GM12873 (cell line): ENCODE results near the gene NCAPH2.

Source experiments
- TF ChIP-seq, protein P1 (sequence below): IDR thresholded peaks from 2 replicates; pipeline ENCODE4 v1.5.1; 2012; ENCODE audit warnings: low read depth, mild to moderate bottlenecking, moderate library complexity, low read length, control low read depth; ENCODE audit not compliant: insufficient read depth; ENCODE audit errors: missing control alignments

NCAPH2 gene

DNA sequence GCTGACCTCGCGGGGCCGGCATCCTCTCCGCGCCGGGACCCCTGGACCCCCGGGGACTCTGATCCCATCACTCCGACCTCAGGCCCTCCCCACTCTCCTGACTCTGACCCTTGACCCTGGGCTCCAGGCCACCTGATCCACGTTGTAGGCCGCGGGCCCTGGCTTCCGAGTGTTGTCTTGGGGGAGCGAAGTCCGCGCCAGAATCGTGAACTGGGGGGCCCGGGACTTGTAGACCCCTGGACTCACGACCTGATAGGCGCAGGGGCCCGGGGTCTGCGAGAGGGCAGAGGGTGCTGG lies 22.5 kb downstream of the NCAPH2 start:
- TF ChIP-seq, protein P1, sequence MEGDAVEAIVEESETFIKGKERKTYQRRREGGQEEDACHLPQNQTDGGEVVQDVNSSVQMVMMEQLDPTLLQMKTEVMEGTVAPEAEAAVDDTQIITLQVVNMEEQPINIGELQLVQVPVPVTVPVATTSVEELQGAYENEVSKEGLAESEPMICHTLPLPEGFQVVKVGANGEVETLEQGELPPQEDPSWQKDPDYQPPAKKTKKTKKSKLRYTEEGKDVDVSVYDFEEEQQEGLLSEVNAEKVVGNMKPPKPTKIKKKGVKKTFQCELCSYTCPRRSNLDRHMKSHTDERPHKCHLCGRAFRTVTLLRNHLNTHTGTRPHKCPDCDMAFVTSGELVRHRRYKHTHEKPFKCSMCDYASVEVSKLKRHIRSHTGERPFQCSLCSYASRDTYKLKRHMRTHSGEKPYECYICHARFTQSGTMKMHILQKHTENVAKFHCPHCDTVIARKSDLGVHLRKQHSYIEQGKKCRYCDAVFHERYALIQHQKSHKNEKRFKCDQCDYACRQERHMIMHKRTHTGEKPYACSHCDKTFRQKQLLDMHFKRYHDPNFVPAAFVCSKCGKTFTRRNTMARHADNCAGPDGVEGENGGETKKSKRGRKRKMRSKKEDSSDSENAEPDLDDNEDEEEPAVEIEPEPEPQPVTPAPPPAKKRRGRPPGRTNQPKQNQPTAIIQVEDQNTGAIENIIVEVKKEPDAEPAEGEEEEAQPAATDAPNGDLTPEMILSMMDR: no peak

DNA sequence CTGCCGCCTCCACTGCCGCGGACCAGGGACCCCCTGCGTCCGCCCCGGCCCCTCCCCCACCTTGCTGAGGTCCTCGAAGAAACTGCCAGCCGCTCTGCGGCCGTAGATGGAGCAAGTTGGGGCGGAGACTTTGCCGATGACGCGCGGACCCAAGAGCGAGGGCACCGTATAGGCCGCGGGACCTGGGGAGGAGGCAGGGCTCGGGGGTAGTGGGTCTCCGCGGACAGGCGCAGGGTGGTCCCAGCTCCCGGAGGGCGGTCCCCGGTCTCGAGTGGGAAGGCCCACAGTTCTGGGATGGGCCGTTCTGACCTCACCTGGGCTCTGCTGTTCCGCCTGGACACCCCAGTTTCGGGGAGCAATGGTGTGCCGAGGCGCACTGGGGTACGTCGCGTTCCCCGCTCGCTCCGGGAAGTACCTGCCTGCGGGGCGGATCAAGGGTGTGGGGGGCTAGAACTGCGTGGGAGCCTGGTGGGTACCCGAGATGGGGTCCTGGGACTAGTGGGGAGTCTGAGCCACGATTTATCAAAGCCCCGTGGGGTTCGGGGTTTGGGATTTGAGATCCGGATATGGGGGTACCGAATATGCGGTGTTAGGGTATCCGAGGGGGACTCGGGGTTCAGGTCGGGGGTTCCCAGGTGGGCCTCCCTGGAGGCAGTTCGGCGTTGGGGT lies 23.0 kb downstream of the NCAPH2 start:
- TF ChIP-seq, protein P1: no peak

- TF ChIP-seq, protein P1: no peak
Observed at GRCh38 chr22:50531546-50531961, 23.5 kb downstream of the NCAPH2 start.

DNA sequence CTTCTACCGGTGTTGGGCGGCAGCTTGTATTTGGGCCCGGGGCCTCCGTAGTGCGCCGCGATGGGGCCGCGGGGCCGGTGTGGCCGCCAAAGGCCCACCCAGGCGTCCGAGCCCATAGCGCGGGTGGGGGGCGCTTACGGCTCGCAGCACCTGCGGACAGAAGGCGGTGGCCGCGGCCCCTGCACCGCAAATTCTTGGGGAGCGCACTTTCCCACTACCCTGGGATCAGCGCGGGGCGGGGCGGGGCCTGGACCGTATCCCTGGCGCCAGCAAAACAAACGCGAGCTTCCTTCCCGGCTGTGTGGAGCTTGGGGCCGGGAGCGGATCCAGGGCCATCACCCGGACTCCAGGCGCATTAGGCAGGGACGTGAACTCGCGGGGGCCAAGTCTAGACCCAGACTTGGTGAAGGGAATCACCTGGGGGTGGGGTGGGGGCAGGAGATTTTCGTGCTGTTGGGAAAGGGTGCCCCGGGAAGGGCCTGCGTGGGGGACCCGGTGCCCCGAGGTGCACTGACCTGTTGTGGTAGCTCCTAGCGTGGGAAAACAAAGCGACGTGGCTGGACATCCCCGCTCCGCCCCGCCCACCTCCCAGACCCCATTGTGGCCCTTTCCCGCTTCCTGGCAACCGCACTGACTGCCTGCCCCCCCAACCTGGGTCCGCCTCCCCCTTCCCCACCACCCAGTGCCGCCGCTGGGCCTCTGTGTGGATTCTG lies 24.1 kb downstream of the NCAPH2 start:
- TF ChIP-seq, protein P1: no peak

DNA sequence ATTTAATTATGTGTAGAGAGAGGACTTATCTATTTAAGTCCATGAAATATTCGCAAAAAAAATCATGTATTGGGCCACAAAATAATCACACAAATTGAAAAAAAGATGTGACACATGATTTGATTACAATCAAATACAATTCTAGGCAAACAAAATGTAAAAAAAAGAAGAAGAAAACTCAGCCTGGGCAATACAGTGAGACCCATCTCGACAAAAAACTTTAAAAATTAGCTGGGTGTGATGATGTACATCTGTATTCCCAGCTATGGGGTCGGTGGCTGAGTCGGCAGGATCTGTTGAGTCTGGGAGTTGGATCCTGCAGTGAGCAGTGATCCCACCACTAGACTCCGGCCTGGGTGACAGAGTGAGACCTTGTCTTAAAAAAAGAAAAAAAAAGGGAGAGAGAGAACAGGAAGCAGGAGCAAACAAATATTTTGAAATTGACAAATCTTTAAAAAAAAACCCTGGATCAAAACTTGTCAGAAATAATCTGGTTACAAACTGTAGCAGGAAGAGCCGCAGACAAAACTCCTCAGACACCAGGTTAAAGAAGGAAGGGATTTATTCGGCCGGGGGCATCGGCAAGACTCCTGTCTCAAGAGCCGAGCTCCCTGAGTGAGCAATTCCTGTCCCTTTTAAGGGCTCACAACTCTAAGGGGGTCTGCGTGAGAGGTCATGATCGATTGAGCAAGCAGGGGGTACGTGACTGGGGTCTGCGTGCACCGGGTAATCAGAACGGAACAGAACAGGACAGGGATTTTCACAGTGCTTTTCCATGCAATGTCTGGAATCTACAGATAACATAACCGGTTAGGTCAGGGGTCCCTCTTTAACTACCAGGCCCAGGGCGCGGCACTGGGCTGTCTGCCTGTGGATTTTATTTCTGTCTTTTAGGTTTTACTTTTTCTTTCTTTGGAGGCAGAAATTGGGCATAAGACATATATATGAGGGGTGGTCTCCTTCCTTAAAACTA lies 25.1 kb downstream of the NCAPH2 start:
- TF ChIP-seq, protein P1: no peak

DNA sequence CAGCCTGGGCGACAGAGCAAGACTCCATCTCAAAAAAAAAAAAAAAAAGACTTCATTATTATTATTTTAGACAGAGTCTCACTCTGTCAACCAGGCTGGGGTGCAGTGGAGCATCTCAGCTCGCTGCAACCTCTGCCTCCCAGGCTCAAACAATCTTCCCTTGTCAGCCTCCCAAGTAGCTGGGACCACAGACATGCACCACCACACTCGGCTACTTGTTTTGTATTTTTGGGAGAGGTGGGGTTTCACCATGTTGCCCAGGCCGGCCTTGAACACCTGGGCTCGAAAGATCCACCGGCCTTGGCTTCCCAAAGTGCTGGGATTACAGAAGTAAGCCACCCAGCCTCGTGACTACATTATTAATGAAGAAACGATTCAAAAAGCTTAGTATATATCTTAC lies 27.1 kb downstream of the NCAPH2 start:
- TF ChIP-seq, protein P1: no peak

- TF ChIP-seq, protein P1: no peak
Observed at GRCh38 chr22:50536226-50536625, 28.2 kb downstream of the NCAPH2 start.
